Endodermal cell (in vitro differentiated cells): ENCODE data around the gene DPP3. TPM values are rescaled to one million over a fixed set of nuclear protein-coding genes. Genes with fewer than 3 reads are reported as not detected.

Experiments
- DNase-seq: peaks from one replicate; pipeline ENCODE4 v3.0.0-alpha.2; 2017
- H3K27ac ChIP-seq: 2 replicates; pipeline ENCODE4 v1.5.1; 2013; ENCODE audit warnings: mild to moderate bottlenecking, low read depth, low read length, moderate library complexity
- H3K27me3 ChIP-seq: 2 replicates; pipeline ENCODE4 v1.6.1; 2013; ENCODE audit warnings: mild to moderate bottlenecking, low read length, moderate library complexity; ENCODE audit not compliant: insufficient read depth, control insufficient read depth, poor library complexity, severe bottlenecking
- H3K36me3 ChIP-seq: 2 replicates; pipeline ENCODE4 v1.7.0; 2013; ENCODE audit warnings: mild to moderate bottlenecking, low read length, moderate library complexity; ENCODE audit not compliant: control insufficient read depth, insufficient read depth
- H3K4me1 ChIP-seq: one replicate; pipeline ENCODE4 v1.7.0; 2013; ENCODE audit warnings: low read length; ENCODE audit not compliant: control insufficient read depth, insufficient read depth
- H3K4me3 ChIP-seq: 2 replicates; pipeline ENCODE4 v1.5.1; 2013; ENCODE audit warnings: mild to moderate bottlenecking, low read length, moderate library complexity
- H3K9ac ChIP-seq: 2 replicates; pipeline ENCODE4 v1.6.1; 2013; ENCODE audit warnings: mild to moderate bottlenecking, low read length, moderate library complexity; ENCODE audit not compliant: poor library complexity, severe bottlenecking; ENCODE audit errors: extremely low read depth
- H3K9me3 ChIP-seq: 2 replicates; pipeline ENCODE4 v1.6.1; 2013; ENCODE audit warnings: mild to moderate bottlenecking, low read length, moderate library complexity; ENCODE audit not compliant: control insufficient read depth
- H3K27ac Mint-ChIP-seq: 2 replicates; pipeline ENCODE4 v1.8.0; 2020; ENCODE audit warnings: mixed read lengths
- H3K27me3 Mint-ChIP-seq: 2 replicates; pipeline ENCODE4 v1.8.0; 2021; ENCODE audit warnings: mild to moderate bottlenecking, mixed read lengths; ENCODE audit not compliant: insufficient read depth
- H3K36me3 Mint-ChIP-seq: 2 replicates; pipeline ENCODE4 v1.8.0; 2020; ENCODE audit warnings: low read depth, mixed read lengths
- H3K4me1 Mint-ChIP-seq: 2 replicates; pipeline ENCODE4 v1.8.0; 2020; ENCODE audit warnings: mixed read lengths
- H3K4me3 Mint-ChIP-seq: 2 replicates; pipeline ENCODE4 v1.8.0; 2020; ENCODE audit warnings: mild to moderate bottlenecking, moderate library complexity, mixed read lengths
- H3K9me3 Mint-ChIP-seq: 2 replicates; pipeline ENCODE4 v1.8.0; 2020; ENCODE audit warnings: mild to moderate bottlenecking, mixed read lengths
- CTCF ChIP-seq: fragments of 200-600 bp; sonication (generic); conservative IDR thresholded peaks from 2 replicates; pipeline ENCODE4 v1.5.0; 2021; ENCODE audit warnings: antibody characterized with exemption, mild to moderate bottlenecking
- WGBS, 2 experiments: methylation state at CpG; one replicate each; pipeline versions ENCODE4 v1.1.5 to v1.1.7; 2013; ENCODE audit warnings: missing lambda C conversion rate in 2 of 2, mixed read lengths in 1 of 2; ENCODE audit not compliant: insufficient coverage in 1 of 2, insufficient read length in 1 of 2; 5-methylcytosine and 5-hydroxymethylcytosine counted together
- total RNA-seq, 2 donors: library from RNA; stranded (reverse); fragmentation: NEBNext Ultra II Directional in 1 of 2; extraction: Animal tissue kit (Norgen Biotek cat#: 25700) in 1 of 2; gene quantifications; 2 replicates in 1 of 2; 3 replicates in 1 of 2; pipeline ENCODE4 v1.2.1, GENCODE V29; 2021

Gene DPP3
- total RNA-seq, 2 donors from 2014 or later: 84.8 to 86.3 TPM

GRCh38 chr11:66476173-66476840, 3.9 kb upstream of the DPP3 start:
- Histone ChIP-seq H3K4me1 (peaks cover 8% of the 10 kb centered on the region), H3K9me3 (no peaks in the 10 kb centered on the region), H3K27me3 (no peaks in the 10 kb centered on the region), H3K27ac (no peak overlapping the region), H3K4me3 (no peak overlapping the region), H3K9ac (no peak overlapping the region), H3K36me3 (no peaks in the 10 kb centered on the region)
- no peak overlapping the region for H3K4me3 Mint-ChIP-seq
- no peaks in the 10 kb centered on the region for H3K27me3 Mint-ChIP-seq
- H3K27ac Mint-ChIP-seq: no peak overlapping the region
- H3K9me3 Mint-ChIP-seq: no peaks in the 10 kb centered on the region
- WGBS, 2 experiments: 88 to 89% methylated on average over 6 to 10 of the region's 10 CpGs
- peak; percentile 21 for TF ChIP-seq CTCF
- no peak for DNase-seq
- H3K4me1 Mint-ChIP-seq: peaks cover 4% of the 10 kb centered on the region
- H3K36me3 Mint-ChIP-seq: peaks cover 10% of the 10 kb centered on the region

GRCh38 chr11:66476841-66477251, 3.4 kb upstream of the DPP3 start:
- H3K27ac Mint-ChIP-seq: no peak overlapping the region
- H3K4me3 Mint-ChIP-seq: no peak overlapping the region
- no peak overlapping the region for H3K27ac ChIP-seq
- peaks cover 4% of the 10 kb centered on the region for H3K4me1 Mint-ChIP-seq
- no peak for TF ChIP-seq CTCF
- H3K9me3 Mint-ChIP-seq: no peaks in the 10 kb centered on the region
- peaks cover 10% of the 10 kb centered on the region for H3K36me3 Mint-ChIP-seq
- peaks cover under 1% of the 10 kb centered on the region for H3K36me3 ChIP-seq
- peak; percentile 58 for DNase-seq
- H3K27me3 ChIP-seq: no peaks in the 10 kb centered on the region
- H3K9ac ChIP-seq: no peak overlapping the region
- peaks cover 8% of the 10 kb centered on the region for H3K4me1 ChIP-seq
- no peak overlapping the region for H3K4me3 ChIP-seq
- H3K9me3 ChIP-seq: no peaks in the 10 kb centered on the region
- H3K27me3 Mint-ChIP-seq: no peaks in the 10 kb centered on the region
- WGBS, 2 experiments: 84 to 85% methylated on average over 8 to 9 of the region's 9 CpGs

GRCh38 chr11:66477263-66478201, 2.7 kb upstream of the DPP3 start:
- Mint-ChIP-seq H3K36me3 (peaks cover 13% of the 10 kb centered on the region), H3K9me3 (no peaks in the 10 kb centered on the region), H3K4me3 (no peak overlapping the region), H3K27ac (no peak overlapping the region), H3K4me1 (peaks cover 4% of the 10 kb centered on the region), H3K27me3 (no peaks in the 10 kb centered on the region)
- 94 to 98% methylated on average over 5 to 11 of the region's 11 CpGs for whole genome bisulfite sequencing, 2 experiments
- Histone ChIP-seq H3K4me3 (no peak overlapping the region), H3K9ac (no peak overlapping the region), H3K4me1 (peaks cover 8% of the 10 kb centered on the region), H3K27me3 (no peaks in the 10 kb centered on the region), H3K36me3 (peaks cover 8% of the 10 kb centered on the region), H3K27ac (no peak overlapping the region), H3K9me3 (no peaks in the 10 kb centered on the region)
- TF ChIP-seq CTCF: no peak
- DNase-seq: peak; percentile 59
